Measurements from ENCODE around the gene EGFR.
"Not testable (repeated sequence)": the region's sequence is repeated elsewhere in the genome, so short reads cannot be mapped to it uniquely, and the experiment has no call there.

Gene EGFR

DNA sequence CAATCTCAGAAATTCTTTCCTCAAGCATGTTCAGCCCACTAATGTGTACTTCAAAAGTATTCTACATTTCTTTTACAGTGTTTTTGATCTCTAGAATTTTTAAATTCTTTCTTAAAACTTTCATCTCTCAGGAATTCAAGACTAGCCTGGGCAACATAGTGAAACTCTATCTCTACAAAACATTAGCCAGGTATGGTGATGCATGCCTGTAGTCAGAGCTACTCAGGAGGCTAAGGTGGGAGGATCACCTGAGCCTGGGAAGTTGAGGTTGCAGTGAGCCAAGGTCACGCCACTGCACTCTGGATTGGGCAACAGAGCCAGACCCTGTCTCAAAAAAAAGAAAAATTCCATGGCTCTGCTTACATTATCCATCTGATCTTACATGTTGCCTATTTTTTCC, 5.0 kb upstream of the EGFR start:
- no peak for DNase-seq

DNA sequence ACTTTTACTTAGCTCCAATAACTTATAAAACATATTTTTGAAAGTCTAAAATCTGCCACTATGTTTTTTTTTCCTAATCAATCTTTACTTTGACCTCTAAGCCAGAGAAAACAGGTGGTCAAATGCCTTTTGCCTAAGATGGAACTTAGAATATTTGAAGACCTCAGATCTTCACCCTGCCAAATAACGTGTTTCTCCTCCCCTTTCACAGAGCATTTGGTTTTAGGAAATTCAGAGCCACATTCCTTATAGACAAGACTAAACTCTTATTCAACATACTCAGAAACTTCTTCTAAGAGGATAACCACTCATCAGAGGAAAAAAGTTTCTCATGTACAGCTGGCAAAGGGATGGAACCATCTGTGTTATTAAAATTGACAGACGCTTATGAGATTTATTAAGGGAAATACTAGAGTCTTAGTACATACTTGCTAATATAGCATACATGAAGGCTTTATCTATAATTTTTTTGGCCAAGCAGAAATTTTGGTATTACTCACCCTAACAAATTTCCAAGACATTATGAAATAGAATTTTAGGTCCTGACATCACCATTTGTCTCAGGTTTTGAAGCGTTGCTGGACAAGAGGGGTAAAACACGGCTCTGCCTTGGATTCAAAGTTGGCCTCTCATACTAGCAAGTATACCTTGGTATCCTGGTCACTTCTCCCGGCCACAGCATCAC, 2.6 kb upstream of the EGFR start:
- DNase-seq, result no peak

DNA sequence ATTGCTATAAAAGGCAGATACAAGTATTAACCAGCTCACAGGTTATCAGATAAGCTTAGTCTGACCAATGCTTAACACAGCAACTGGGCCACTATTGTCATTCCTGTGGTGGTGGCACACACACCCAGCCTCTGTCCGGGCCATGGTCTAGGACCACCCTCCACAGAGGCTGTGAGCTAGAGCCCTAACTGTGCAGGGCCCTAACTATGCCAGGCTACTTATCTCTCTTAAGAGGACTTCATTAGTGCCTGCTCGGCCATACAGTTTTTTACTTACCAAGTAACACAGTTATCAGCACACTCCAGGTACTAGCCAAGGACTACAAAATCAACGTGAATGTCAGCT, 2.1 kb upstream of the EGFR start:
- DNase-seq, result no peak

DNA sequence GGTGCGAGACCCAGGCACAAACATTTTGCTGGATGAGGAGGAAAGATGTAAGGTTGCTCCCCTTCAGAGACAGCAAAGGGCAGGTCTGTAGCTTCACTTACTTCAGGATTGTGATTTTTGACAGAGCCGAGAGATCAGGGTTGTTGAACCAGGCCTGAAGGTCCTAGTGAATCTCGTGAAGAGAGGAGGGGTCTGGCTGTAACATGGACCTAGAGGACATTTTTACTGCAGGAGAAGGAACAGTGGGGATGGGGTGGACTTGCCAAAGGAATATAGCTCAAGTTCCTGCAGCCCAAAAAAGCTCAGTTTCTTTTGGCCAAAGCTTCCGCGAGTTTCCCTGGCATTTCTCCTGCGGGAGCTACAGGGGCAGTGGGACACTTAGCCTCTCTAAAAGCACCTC, 976 bp upstream of the EGFR start:
- no peak for DNase-seq

DNA sequence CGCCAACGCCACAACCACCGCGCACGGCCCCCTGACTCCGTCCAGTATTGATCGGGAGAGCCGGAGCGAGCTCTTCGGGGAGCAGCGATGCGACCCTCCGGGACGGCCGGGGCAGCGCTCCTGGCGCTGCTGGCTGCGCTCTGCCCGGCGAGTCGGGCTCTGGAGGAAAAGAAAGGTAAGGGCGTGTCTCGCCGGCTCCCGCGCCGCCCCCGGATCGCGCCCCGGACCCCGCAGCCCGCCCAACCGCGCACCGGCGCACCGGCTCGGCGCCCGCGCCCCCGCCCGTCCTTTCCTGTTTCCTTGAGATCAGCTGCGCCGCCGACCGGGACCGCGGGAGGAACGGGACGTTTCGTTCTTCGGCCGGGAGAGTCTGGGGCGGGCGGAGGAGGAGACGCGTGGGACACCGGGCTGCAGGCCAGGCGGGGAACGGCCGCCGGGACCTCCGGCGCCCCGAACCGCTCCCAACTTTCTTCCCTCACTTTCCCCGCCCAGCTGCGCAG, 424 bp downstream of the EGFR start:
- peak in 1 of 2 experiments; percentile 28 for DNase-seq

DNA sequence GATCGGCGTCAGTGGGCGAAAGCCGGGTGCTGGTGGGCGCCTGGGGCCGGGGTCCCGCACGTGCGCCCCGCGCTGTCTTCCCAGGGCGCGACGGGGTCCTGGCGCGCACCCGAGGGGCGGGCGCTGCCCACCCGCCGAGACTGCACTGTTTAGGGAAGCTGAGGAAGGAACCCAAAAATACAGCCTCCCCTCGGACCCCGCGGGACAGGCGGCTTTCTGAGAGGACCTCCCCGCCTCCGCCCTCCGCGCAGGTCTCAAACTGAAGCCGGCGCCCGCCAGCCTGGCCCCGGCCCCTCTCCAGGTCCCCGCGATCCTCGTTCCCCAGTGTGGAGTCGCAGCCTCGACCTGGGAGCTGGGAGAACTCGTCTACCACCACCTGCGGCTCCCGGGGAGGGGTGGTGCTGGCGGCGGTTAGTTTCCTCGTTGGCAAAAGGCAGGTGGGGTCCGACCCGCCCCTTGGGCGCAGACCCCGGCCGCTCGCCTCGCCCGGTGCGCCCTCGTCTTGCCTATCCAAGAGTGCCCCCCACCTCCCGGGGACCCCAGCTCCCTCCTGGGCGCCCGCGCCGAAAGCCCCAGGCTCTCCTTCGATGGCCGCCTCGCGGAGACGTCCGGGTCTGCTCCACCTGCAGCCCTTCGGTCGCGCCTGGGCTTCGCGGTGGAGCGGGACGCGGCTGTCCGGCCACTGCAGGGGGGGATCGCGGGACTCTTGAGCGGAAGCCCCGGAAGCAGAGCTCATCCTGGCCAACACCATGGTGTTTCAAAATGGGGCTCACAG, 1.1 kb downstream of the EGFR start:
- no peak for DNase-seq

DNA sequence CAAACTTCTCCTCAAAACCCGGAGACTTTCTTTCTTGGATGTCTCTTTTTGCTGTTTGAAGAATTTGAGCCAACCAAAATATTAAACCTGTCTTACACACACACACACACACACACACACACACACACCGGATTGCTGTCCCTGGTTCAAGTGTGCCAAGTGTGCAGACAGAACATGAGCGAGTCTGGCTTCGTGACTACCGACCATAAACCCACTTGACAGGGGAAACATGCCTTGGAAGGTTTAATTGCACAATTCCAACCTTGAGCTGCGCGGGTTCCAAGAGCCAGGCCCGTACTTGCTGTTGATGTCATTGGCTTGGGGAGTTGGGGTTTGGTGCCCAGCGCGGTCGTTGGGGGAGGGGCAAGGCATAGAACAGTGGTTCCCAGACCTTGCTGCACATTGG, 1.7 kb downstream of the EGFR start:
- DNase-seq, result peak in 1 of 2 experiments; percentile 17

DNA sequence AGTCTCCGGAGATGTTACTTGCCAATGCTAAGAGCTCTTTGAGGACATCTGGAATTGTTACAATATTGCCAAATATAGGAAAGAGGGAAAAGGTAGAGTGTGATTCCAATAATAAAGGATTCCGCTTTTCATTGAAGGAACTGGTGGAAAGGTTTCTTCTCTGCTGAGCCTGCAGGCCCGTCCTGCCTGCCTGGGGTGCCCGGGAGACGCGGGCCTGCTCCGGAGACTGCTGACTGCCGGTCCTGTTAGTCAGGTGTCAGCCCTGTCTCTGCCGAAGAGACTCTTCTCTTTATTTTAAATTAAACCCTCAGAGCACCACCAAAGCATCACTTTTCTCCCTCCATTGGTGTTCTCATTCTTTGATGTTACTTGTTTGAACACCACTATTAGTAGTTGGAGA, 2.2 kb downstream of the EGFR start:
- no peak for DNase-seq

DNA sequence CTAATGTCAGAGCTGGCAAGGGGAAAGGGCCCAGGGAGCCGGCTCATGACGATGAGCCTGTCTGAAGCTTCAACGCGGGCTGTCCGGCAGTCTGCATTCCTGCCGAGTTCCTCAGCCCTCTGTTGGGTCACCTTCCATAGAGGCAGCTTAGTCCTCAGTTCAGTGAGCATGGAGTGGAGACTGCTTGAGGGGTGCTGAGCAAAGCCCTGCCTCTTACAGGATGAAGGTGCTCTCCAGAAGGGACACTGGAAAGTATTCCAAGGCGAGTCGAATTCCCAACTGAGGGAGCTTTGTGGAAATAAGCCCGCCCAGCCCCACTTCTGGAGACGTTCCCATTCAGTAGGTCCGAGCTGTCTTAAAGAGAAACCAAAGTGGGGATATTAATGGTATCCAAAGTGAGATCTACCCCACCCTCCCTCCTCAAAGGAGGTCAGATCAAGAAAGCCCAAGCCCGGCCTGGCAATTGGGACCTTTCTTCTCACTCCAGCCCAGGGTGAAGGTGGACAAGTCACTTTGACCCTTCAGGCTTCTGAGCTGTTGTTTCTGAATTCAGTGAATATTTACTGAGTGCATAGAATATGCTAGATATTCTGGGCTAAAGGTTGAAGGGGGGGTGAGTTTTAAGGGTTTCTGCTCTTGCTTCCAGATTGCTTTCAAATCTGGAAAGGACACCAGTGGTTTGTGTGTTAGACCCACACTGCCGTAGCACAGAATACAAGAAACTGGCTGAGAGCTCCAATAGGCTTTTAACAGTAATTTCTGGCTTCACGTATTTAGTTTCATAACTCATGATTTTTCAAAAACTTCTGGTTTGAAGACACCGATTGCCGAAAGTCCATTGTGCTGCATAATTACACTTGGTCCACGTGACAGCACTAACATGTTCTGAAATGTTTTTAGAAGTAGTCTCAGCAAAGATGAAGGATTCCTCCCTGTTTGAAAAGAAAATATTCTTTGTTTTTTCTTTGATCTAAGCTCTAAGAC, 3.5 kb downstream of the EGFR start:
- no peak for DNase-seq

DNA sequence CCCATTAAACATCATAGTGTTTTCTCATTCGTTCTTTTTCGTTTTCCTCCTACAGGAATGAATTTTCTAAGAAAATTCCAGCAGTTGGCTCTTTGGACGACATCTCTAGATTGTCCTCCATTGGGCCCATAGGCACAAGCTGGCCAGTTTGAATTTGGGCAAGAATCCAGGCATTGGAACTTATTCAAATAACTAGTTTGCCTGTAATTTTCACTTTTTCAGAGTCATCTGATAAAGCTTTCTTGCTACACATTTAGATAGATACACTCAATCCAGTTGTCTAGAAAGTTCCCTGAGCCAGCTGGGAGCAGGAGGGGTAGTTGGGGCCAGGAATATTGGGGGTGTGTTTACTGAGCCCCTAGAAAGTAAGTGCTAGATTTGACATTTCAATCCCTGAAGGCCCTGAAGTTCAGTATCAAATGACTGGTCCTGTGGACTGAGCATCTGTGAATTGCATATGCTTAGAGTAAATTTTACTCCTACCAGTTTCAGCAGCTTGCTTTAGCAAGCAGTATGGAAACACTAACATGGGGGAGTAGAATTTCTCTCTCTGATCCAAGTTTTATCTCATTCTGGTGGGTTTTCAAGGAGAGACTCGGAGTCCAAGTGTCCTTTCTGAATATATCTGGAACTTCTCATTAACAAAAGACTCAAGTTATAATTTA, 5.2 kb downstream of the EGFR start:
- no peak for DNase-seq

DNA sequence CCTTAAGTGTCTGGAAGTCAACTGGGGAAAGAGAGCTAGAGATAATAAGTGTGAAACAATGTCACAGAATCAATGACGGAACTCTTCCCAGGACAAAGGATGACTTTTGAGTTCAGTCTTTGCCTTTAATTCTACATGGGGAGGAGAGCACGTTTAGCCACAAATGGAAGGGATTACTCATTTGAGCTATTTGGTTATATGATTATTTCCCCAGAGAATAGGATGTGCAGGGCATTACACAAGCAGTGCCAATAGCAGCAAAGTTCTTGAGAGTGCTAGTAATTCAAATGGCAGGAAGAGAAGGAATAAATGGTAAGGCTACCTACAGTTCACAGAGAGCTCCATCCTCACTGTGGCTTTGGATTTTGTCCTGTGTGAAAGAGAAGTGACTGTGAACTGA, 6.0 kb downstream of the EGFR start:
- no peak for DNase-seq

DNA sequence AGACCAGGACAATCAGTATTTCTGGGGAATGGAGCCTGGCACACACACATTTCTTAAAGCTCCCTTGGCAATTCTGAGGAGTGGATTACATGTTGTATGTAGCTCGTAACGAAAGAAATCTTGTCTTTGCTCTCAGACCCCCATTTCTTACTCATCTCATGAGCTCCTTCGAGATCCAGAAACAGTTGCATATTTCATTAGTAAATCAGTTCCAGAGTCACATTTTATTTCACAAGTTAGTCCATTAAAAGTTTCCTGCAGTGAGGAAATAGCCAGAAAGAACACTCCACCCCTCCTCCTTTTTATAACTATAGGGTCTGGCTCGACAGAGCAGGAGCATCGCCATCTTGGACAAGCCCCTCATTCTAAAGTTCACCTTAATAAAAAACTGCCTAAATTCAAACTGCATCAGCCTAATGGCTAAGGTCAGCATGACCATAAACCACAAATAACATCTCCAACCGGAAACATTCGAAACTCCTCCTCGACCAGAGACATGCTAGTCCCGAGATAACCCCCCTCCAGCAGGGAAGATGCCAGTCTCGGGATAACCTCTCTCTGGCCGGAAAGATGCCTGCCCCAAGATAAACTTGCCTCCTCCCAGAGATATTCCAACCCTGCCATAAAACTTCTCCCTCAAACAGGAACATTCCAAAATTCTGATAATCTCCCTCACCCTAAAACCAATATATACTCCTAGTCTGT, 7.4 kb downstream of the EGFR start:
- DNase-seq, result no peak

DNA sequence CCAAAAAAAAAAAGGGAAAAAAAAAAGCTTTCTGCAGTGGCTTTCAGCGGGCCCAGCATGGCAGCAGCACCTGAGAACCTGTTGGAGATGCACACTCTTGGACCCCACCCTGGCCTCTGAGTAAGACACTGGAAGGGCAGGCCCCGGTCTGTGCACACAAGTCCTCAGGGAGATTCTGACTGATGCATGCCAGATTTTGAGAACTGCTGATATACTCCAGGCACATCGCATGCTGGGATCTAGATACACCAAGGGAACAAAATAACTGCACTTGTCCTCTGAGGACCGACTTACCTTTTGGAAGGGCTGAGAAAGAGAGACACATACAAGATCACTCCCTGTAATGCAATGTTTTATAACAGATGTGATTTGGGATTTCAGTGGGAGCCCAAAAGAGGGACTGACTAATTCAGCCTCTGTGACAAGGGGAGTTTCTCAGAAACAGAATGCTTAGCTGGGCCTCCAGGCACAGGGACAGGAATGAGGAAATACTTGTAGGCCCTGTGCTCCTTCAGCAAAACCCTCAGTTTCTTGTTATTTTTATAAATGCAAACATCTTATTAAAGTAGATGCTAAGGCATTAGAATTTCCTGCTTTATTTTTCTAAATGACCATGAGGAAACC, 8.2 kb downstream of the EGFR start:
- no peak for DNase-seq

DNA sequence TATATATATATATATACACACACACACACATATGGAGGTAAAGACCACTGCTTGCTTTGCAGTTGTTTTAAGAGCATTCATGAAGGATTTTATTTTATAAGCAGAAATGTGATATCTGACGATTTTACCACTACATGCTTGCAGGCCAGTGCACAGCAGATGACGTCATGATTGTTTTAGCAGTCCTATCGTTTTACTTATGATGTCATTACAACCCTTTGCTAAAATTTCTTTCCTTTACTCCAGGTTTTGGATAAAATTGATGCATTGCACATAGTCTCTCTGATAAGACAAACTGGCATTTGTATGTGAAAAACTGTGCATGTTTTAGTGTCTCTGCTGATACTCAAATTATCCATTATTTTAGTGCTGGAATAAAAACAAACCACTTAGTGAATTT, 9.2 kb downstream of the EGFR start:
- DNase-seq, result no peak

DNA sequence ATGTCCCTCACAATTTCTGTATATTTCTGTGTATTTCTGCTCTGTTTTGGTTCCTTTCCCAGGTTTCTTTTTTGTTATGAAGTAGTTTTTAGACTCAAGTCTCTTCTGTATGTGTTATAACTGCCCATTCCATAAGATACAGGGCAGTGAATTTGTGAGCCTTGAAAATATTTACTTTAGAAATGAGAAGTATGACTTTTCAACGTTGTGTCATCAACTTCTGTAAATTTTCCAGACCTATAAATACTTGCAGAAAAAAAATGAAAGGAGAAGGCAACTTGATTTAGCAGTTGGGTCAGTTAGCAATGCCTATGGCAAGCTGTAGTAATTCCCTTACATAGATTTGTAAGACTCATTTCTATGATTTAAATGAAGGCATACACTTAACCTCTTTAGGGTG, 11.5 kb downstream of the EGFR start:
- no peak for DNase-seq

DNA sequence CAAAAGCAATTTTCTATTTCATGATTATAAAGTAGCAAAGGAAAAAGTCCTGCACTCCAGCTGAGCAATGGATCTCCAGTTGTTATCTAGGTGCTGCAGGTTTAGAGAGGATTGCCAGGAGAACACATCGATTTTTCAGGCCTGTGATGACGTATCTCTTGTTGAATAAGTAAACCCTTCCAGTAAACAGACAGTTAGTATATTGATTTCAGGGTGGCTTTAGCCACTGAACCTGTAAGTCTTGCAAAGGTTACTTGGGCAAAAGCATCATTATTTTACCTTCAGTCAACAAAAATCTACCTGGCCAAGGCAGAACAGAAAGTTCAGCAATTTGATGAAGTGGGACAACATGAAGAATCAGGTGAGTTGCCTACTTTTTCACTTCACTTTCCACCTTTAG, 12.3 kb downstream of the EGFR start:
- no peak for DNase-seq

DNA sequence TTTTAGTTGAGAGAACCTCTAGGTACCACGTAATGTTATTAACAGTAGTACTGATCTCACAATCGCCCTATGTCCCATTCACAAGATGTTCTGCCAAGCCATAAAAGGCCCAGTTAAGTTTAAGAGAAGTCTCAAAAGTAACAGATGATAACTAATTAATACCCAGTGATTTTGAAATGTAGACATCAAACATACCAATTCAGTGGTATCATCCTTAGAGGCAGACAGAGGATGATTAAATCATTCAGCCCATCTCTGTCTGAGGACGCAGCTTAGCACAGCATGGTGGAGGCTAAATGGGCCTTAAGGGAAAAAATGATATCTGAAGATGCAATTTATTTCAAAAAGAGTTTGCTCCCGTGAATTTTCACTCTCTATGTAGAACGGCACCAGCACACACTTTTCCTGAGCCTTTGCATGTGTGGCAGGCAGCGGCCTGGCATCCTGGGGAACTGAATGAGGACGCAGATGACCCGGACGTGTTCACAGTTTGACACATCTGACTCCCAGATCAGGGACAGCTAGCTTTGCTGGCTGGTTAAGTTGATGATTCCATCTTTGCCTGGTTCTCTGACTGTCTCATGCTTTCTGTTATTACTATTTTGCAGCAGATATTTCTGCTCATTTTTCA, 13.4 kb downstream of the EGFR start:
- DNase-seq, result no peak

DNA sequence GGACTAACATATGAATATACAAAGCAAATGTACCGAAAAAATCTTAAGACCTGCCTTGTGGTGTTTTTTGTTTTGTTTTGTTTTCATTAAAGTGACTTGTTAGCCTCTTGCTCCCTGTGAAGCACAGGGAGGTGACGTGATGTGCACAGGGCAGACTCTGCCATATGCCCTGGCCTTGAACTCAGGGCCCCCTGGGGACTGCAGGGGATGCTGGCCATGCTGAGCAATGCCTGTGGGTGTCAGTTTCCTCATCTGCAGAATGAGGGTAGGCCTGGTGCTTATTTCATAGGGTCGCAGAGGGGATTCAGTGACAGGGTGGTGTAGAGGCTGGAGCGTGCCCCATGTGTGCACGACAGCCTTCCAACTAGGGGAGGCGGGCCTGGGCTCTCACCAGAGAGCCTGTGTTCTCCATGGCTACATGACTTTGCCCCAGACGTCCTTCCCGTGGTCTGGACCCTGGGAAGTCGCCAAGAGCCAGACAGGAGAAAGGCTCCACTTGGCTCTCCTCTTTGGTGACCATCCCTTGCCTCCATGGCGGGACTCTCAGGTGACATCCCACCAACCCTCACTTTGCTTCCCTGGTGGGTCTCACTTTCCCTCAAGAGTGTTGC, 14.5 kb downstream of the EGFR start:
- no peak for DNase-seq

DNA sequence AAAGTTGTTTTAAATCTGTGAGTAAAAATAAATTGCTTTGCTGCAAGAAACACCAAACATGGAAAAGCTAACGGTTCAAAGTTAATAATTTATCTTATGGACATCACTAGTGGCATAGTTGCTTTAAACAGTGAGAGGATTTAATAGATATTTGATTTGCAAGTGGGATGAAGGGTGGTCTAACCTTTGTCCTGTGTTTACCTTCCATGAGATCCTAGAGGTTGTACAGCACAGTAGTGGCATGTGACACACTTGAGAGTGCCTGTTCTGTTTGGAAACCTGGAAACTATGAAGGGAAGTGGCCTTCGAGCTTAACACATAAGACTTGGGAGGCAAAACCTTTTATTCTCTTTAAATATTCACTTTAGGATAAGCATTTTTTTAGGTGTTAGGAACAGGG, 16.0 kb downstream of the EGFR start:
- no peak for DNase-seq

DNA sequence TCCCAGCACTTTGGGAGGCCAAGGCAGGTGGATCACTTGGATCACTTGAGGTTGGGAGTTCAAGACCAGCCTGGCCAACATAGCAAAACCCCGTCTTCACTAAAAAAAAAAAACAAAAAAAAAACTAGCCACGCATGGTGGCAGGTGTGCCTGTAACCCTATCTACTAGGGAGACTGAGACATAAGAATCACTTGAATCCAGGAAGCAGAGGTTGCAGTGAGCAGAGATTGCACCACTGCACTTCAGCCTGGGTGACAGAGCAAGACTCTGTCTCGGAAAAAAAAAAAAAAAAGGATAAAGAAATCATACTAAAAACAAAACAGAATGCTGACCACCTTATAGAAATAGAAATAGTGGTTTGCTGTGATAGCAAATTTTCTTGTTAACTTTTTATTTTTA, 16.6 kb downstream of the EGFR start:
- DNase-seq, result not testable (repeated sequence)
